K562 (cell line): ENCODE measurements around the gene GLYAT. TPM values are rescaled to one million over a fixed set of nuclear protein-coding genes. Genes with fewer than 3 reads are reported as not detected.

Experiments used
- BRCA1 ChIP-seq, 2 experiments: fragments of 450-650 bp in 1 of 2; sonication (generic) in 1 of 2; formaldehyde crosslinking in 1 of 2; IDR thresholded peaks; 2 replicates each; pipeline versions ENCODE4 v1.5.0 to v1.6.1; 2017 to 2020; ENCODE audit warnings: mild to moderate bottlenecking in 1 of 2, missing genetic modification reagents in 1 of 2
- BRD9 ChIP-seq: fragments of 450-650 bp; IDR thresholded peaks from 2 replicates; pipeline ENCODE4 v1.6.1; 2018; ENCODE audit warnings: low read depth; ENCODE audit not compliant: partially characterized antibody
- CBFA2T3 ChIP-seq: fragments of 450-650 bp; IDR thresholded peaks from 2 replicates; pipeline ENCODE4 v1.6.1; 2017
- CUX1 ChIP-seq: fragments of 200-800 bp; sonication (Bioruptor generic); IDR thresholded peaks from 2 replicates; pipeline ENCODE4 v1.6.1; 2016; ENCODE audit warnings: missing genetic modification characterization, missing compliant biosample characterization
- DACH1 ChIP-seq: fragments of 450-650 bp; IDR thresholded peaks from 2 replicates; pipeline ENCODE4 v1.6.1; 2018; ENCODE audit not compliant: partially characterized antibody
- EP300 ChIP-seq: IDR thresholded peaks from 2 replicates; pipeline ENCODE4 v1.6.1; 2012; ENCODE audit warnings: low read length, improper control_type of control experiment
- NCOA2 ChIP-seq, 2 experiments: fragments of 450-650 bp; IDR thresholded peaks; 2 replicates each; pipeline ENCODE4 v1.6.1; 2018; ENCODE audit warnings: mild to moderate bottlenecking in 2 of 2, moderate library complexity in 1 of 2; ENCODE audit not compliant: partially characterized antibody in 2 of 2
- NFXL1 ChIP-seq: fragments of 450-650 bp; formaldehyde crosslinking; IDR thresholded peaks from 2 replicates; pipeline ENCODE4 v1.4.0; 2021; ENCODE audit warnings: mild to moderate bottlenecking
- RBBP5 ChIP-seq: fragments of 200-600 bp; sonication (generic); IDR thresholded peaks from 2 replicates; pipeline ENCODE4 v1.6.1; 2012; ENCODE audit warnings: borderline replicate concordance, mild to moderate bottlenecking, low read length, control low read depth, inconsistent platforms; ENCODE audit not compliant: insufficient read depth, poor library complexity, severe bottlenecking
- RFX1 ChIP-seq: fragments of 450-650 bp; IDR thresholded peaks from 2 replicates; pipeline ENCODE4 v1.6.1; 2016; ENCODE audit warnings: mild to moderate bottlenecking, moderate library complexity
- TARDBP ChIP-seq: fragments of 450-650 bp; IDR thresholded peaks from 2 replicates; pipeline ENCODE4 v1.6.1; 2016
- TCF15 ChIP-seq: fragments of 250-450 bp; sonication (Bioruptor Pico); IDR thresholded peaks from 2 replicates; pipeline ENCODE4 v1.8.0; 2022; ENCODE audit warnings: moderate library complexity, mild to moderate bottlenecking, inconsistent platforms
- TOE1 ChIP-seq, 2 experiments: fragments of 450-650 bp in 1 of 2; sonication (generic) in 1 of 2; formaldehyde crosslinking in 1 of 2; IDR thresholded peaks; 2 replicates each; pipeline versions ENCODE4 v1.7.1 to v1.8.0; 2016 to 2022; ENCODE audit warnings: borderline replicate concordance in 2 of 2, mild to moderate bottlenecking in 2 of 2, antibody characterized with exemption in 1 of 2, inconsistent platforms in 1 of 2, low read depth in 1 of 2, missing genetic modification reagents in 1 of 2, moderate library complexity in 1 of 2
- ZNF263 ChIP-seq: sonication (generic); formaldehyde crosslinking; IDR thresholded peaks from 2 replicates; pipeline ENCODE4 v1.8.0; 2022; ENCODE audit warnings: mild to moderate bottlenecking, missing genetic modification reagents, borderline replicate concordance
- ZNF324 ChIP-seq: fragments of 250-450 bp; sonication (Bioruptor Pico); IDR thresholded peaks from 2 replicates; pipeline ENCODE4 v1.4.0; 2020; ENCODE audit warnings: mild to moderate bottlenecking
- ZNF699 ChIP-seq: fragments of 250-450 bp; sonication (Bioruptor Pico); IDR thresholded peaks from 2 replicates; pipeline ENCODE4 v1.8.0; 2021; ENCODE audit warnings: mild to moderate bottlenecking, moderate library complexity; ENCODE audit not compliant: insufficient replicate concordance
- ZNF780A ChIP-seq: fragments of 250-450 bp; sonication (Bioruptor Pico); IDR thresholded peaks from 2 replicates; pipeline ENCODE4 v1.5.0; 2021; ENCODE audit warnings: mild to moderate bottlenecking
- polyA plus RNA-seq, 8 experiments: library from polyadenylated mRNA; depleted of rRNA in 4 of 8; stranded (reverse) in 5 of 8; unstranded in 3 of 8; fragments of >200 nt; fragmentation: Nextera tagmentation in 2 of 8; fragmentation: Illumina TruSeq in 1 of 8; extraction: Ambion mirVana in 2 of 8; extraction: Trizol in 1 of 8; gene quantifications; 2 replicates each; pipeline versions ENCODE4 v1.2.1 to v1.2.3, GENCODE V29; 2011 to 2014; ENCODE audit warnings: inconsistent platforms in 1 of 8, missing spikeins in 1 of 8
- total RNA-seq, 7 experiments: library from RNA; depleted of rRNA in 6 of 7; stranded (reverse); fragments of >200 nt in 6 of 7; fragmentation: Illumina TruSeq in 2 of 7; extraction: Trizol in 2 of 7; gene quantifications; 2 replicates each; pipeline versions ENCODE4 v1.2.1 to v1.2.3, GENCODE V29; 2011 to 2021; ENCODE audit warnings: low replicate concordance in 1 of 7
- TF ChIP-seq, protein P1 (sequence below), 3 experiments: fragments of 200-800 bp in 1 of 3; fragments of 250-450 bp in 1 of 3; fragments of 450-650 bp in 1 of 3; sonication (Bioruptor Pico) in 1 of 3; sonication (Bioruptor generic) in 1 of 3; formaldehyde crosslinking in 1 of 3; IDR thresholded peaks; 2 replicates each; pipeline versions ENCODE4 v1.6.1 to v1.8.0; 2016 to 2022; ENCODE audit warnings: mild to moderate bottlenecking in 2 of 3, missing genetic modification characterization in 2 of 3, missing compliant biosample characterization in 1 of 3, moderate library complexity in 1 of 3

Gene GLYAT
- total and polyA plus RNA-seq, 9 of the 15 experiments (the other 6 are each of a cell fraction or from before 2014, with no cell fraction given) = not detected

GRCh38 chr11:58776891-58777710 lies 45.4 kb upstream of the GLYAT start (continued):
- peak; percentile 87; the same call in 1 of the 2 replicates for TF ChIP-seq CUX1 (CRISPR knock-in tag)
- peak; percentile 97 for TF ChIP-seq EP300
- TF ChIP-seq DACH1 = peak; percentile 69
- TF ChIP-seq TCF15 (CRISPR knock-in tag) = no peak
- peak; percentile 90 for TF ChIP-seq TOE1 (IDR thresholded peaks at IDR 0.05; ENCODE audit: borderline replicate concordance)
- no peak for TF ChIP-seq TOE1 (CRISPR knock-in tag; IDR thresholded peaks at IDR 0.05; ENCODE audit: borderline replicate concordance, low read depth)
- no peak for TF ChIP-seq NFXL1 (CRISPR knock-in tag)
- peak; percentile 93 for TF ChIP-seq CBFA2T3
- no peak for TF ChIP-seq RBBP5
- no peak for TF ChIP-seq ZNF780A (CRISPR knock-in tag)
- no peak for TF ChIP-seq ZNF324
- no peak for TF ChIP-seq BRCA1 (IDR thresholded peaks at IDR 0.05)
- TF ChIP-seq BRCA1 (CRISPR knock-in tag; IDR thresholded peaks at IDR 0.05) = no peak
- no peak for TF ChIP-seq RFX1
- no peak for TF ChIP-seq ZNF699 (CRISPR knock-in tag)
- TF ChIP-seq BRD9 = peak; percentile 92
- TF ChIP-seq, protein P1, sequence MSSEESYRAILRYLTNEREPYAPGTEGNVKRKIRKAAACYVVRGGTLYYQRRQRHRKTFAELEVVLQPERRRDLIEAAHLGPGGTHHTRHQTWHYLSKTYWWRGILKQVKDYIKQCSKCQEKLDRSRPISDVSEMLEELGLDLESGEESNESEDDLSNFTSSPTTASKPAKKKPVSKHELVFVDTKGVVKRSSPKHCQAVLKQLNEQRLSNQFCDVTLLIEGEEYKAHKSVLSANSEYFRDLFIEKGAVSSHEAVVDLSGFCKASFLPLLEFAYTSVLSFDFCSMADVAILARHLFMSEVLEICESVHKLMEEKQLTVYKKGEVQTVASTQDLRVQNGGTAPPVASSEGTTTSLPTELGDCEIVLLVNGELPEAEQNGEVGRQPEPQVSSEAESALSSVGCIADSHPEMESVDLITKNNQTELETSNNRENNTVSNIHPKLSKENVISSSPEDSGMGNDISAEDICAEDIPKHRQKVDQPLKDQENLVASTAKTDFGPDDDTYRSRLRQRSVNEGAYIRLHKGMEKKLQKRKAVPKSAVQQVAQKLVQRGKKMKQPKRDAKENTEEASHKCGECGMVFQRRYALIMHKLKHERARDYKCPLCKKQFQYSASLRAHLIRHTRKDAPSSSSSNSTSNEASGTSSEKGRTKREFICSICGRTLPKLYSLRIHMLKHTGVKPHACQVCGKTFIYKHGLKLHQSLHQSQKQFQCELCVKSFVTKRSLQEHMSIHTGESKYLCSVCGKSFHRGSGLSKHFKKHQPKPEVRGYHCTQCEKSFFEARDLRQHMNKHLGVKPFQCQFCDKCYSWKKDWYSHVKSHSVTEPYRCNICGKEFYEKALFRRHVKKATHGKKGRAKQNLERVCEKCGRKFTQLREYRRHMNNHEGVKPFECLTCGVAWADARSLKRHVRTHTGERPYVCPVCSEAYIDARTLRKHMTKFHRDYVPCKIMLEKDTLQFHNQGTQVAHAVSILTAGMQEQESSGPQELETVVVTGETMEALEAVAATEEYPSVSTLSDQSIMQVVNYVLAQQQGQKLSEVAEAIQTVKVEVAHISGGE (CRISPR knock-in tag; IDR thresholded peaks at IDR 0.05) = peak in 1 of 3 experiments; percentile 55; a peak in 1 of 6 replicates
- TF ChIP-seq NCOA2 (IDR thresholded peaks at IDR 0.05; ENCODE audit: partially characterized antibody in 2 of 2) = peak in 1 of 2 experiments; percentile 76
- no peak for TF ChIP-seq TARDBP
- no peak for TF ChIP-seq ZNF263
